K562 (cell line): ENCODE measurements around the gene TMC2. TPM values are rescaled to one million over a fixed set of nuclear protein-coding genes. Genes with fewer than 3 reads are reported as not detected.

ENCODE experiments used
- ATAC-seq: fragments of 200-7000 bp; cut with Tn5 transposase; 3 replicates; pipeline ENCODE4 v1.9.1; 2020; ENCODE audit warnings: moderate library complexity
- BruUV-seq: library from RNA; stranded (reverse); fragments of 400-500 nt; replicated peaks from 2 replicates; lab custom pipeline; 2021; lab: Mats Ljungman, UMichigan
- CTCF ChIA-PET: fragments of 300-600 bp; formaldehyde crosslinking; extraction: SDS; loops from one replicate; lab custom pipeline; 2021; ENCODE audit warnings: low intra/inter-chr PET ratio; lab: Yijun Ruan, JAX
- POLR2A ChIA-PET: fragments of 300-600, 350-650 bp; sonication (Branson Sonifier 250); formaldehyde crosslinking; extraction: SDS; loops from one replicate; lab custom pipeline; 2021; ENCODE audit warnings: antibody characterized with exemption, inconsistent platforms; lab: Yijun Ruan, JAX
- DNase-seq, 4 experiments: peaks; one replicate each; pipeline versions ENCODE4 v3.0.0 to v3.0.0-alpha.2; 2011 to 2018; ENCODE audit warnings: low spot score in 3 of 4, mixed read lengths in 3 of 4; ENCODE audit errors: extremely low read depth in 1 of 4
- FAIRE-seq: peaks from 2 replicates; lab custom pipeline; 2011; peaks lifted over from hg19 to GRCh38; lab: Jason Lieb, UNC
- H2AFZ ChIP-seq: 2 replicates; pipeline ENCODE4 v1.6.0; 2011; ENCODE audit warnings: low read depth, low read length, control low read depth, inconsistent platforms
- H3K27ac ChIP-seq: fragments of 200-600 bp; 3 replicates; pipeline ENCODE4 v1.8.0; 2011; ENCODE audit warnings: low read depth, mild to moderate bottlenecking, control low read depth, inconsistent platforms, low read length, moderate library complexity, mixed read lengths; ENCODE audit errors: extremely low read depth
- H3K27me3 ChIP-seq, 2 experiments: fragments of 300-600 bp in 1 of 2; 2 replicates in 1 of 2; 3 replicates in 1 of 2; pipeline versions ENCODE4 v1.6.0 to v1.8.0; 2011; ENCODE audit warnings: inconsistent platforms in 2 of 2, low read length in 2 of 2, mild to moderate bottlenecking in 1 of 2, mixed read lengths in 1 of 2, moderate library complexity in 1 of 2; ENCODE audit not compliant: control insufficient read depth in 2 of 2, insufficient read depth in 2 of 2
- H3K36me3 ChIP-seq: fragments of 300-600 bp; 3 replicates; pipeline ENCODE4 v1.8.0; 2011; ENCODE audit warnings: mild to moderate bottlenecking, low read length, inconsistent platforms; ENCODE audit not compliant: control insufficient read depth, insufficient read depth
- H3K4me1 ChIP-seq, 2 experiments: fragments of 200-600 bp in 1 of 2; replicated peaks in 1 of 2; 2 replicates in 1 of 2; 3 replicates in 1 of 2; pipeline versions ENCODE4 v1.5.1 to v1.8.0; 2011; ENCODE audit warnings: inconsistent platforms in 2 of 2, low read length in 2 of 2, mild to moderate bottlenecking in 1 of 2, mixed read lengths in 1 of 2, moderate library complexity in 1 of 2; ENCODE audit not compliant: control insufficient read depth in 2 of 2, insufficient read depth in 2 of 2
- H3K4me2 ChIP-seq: 2 replicates; pipeline ENCODE4 v1.6.1; 2011; ENCODE audit warnings: low read length, control low read depth, inconsistent platforms, mixed read lengths; ENCODE audit not compliant: insufficient read depth
- H3K4me3 ChIP-seq: fragments of 200-600 bp; sonication (generic), shearing (Covaris generic); 2 replicates; pipeline ENCODE4 v1.5.1; 2016; ENCODE audit warnings: control low read depth, inconsistent platforms
- H3K79me2 ChIP-seq: fragments of 200-600 bp; 3 replicates; pipeline ENCODE4 v1.8.0; 2011; ENCODE audit warnings: low read length, inconsistent platforms; ENCODE audit not compliant: control insufficient read depth, insufficient read depth
- H3K9ac ChIP-seq, 2 experiments: 2 replicates each; pipeline versions ENCODE4 v1.6.0 to v1.6.1; 2011; ENCODE audit warnings: low read depth in 2 of 2, low read length in 2 of 2, control low read depth in 1 of 2, inconsistent platforms in 1 of 2, mild to moderate bottlenecking in 1 of 2, mixed read lengths in 1 of 2; ENCODE audit not compliant: insufficient read depth in 1 of 2
- H3K9me1 ChIP-seq: one replicate; pipeline ENCODE4 v1.6.0; 2011; ENCODE audit warnings: inconsistent platforms, mild to moderate bottlenecking, low read length, moderate library complexity; ENCODE audit not compliant: control insufficient read depth, insufficient read depth
- H3K9me3 ChIP-seq: replicated peaks from 2 replicates; pipeline ENCODE4 v1.5.1; 2011; ENCODE audit warnings: low read depth, low read length, inconsistent platforms; ENCODE audit not compliant: control insufficient read depth, insufficient read depth
- H4K20me1 ChIP-seq: replicated peaks from 2 replicates; pipeline ENCODE4 v1.6.1; 2011; ENCODE audit warnings: low read length, inconsistent platforms, mixed read lengths; ENCODE audit not compliant: control insufficient read depth, insufficient read depth
- ARID2 ChIP-seq: fragments of 450-650 bp; IDR thresholded peaks from 2 replicates; pipeline ENCODE4 v1.6.1; 2017; ENCODE audit warnings: antibody characterized with exemption, mild to moderate bottlenecking
- CREB3 ChIP-seq: fragments of 450-650 bp; conservative IDR thresholded peaks from 2 replicates; pipeline ENCODE4 v1.6.1; 2016; ENCODE audit warnings: missing genetic modification characterization, low read depth, mild to moderate bottlenecking, missing compliant biosample characterization, moderate library complexity
- DMBX1 ChIP-seq: fragments of 250-450 bp; sonication (Bioruptor Pico); IDR thresholded peaks from 2 replicates; pipeline ENCODE4 v1.8.0; 2022; ENCODE audit warnings: inconsistent platforms, mild to moderate bottlenecking, moderate library complexity, borderline replicate concordance
- ELK1 ChIP-seq: sonication (generic); formaldehyde crosslinking; IDR thresholded peaks from 2 replicates; pipeline ENCODE4 v1.8.1; 2022; ENCODE audit warnings: missing genetic modification reagents
- GTF2F1 ChIP-seq: IDR thresholded peaks from 2 replicates; pipeline ENCODE4 v1.6.1; 2011; ENCODE audit warnings: low read depth, low read length, improper control_type of control experiment
- MAX ChIP-seq: sonication (generic); formaldehyde crosslinking; IDR thresholded peaks from 2 replicates; pipeline ENCODE4 v1.9.0; 2022; ENCODE audit warnings: mild to moderate bottlenecking, missing genetic modification reagents
- MLLT1 ChIP-seq, 2 experiments: fragments of 450-650 bp; IDR thresholded peaks; 2 replicates each; pipeline ENCODE4 v1.6.1; 2016
- MNT ChIP-seq, 2 experiments: fragments of 450-650 bp; conservative IDR thresholded peaks; 2 replicates each; pipeline ENCODE4 v1.6.1; 2017; ENCODE audit warnings: mild to moderate bottlenecking in 2 of 2, moderate library complexity in 2 of 2
- NR4A1 ChIP-seq, 2 experiments: fragments of 250-450 bp in 1 of 2; fragments of 450-650 bp in 1 of 2; sonication (Bioruptor Pico) in 1 of 2; IDR thresholded peaks; 2 replicates each; pipeline versions ENCODE4 v1.4.0 to v1.6.1; 2016 to 2020; ENCODE audit warnings: mild to moderate bottlenecking in 2 of 2, missing compliant biosample characterization in 1 of 2, missing genetic modification characterization in 1 of 2, moderate library complexity in 1 of 2
- TEAD2 ChIP-seq: fragments of 450-650 bp; IDR thresholded peaks from 2 replicates; pipeline ENCODE4 v1.6.1; 2016; ENCODE audit warnings: missing genetic modification characterization, control low read depth, missing compliant biosample characterization
- ZKSCAN8 ChIP-seq: fragments of 200-800 bp; sonication (Bioruptor generic); IDR thresholded peaks from 2 replicates; pipeline ENCODE4 v1.6.1; 2016; ENCODE audit warnings: missing genetic modification characterization, missing compliant biosample characterization
- WGBS: fragments of 100-300 bp; shearing (Covaris generic); methylation state at CpG from one replicate; pipeline ENCODE4 v1.1.6; 2016; ENCODE audit warnings: low coverage, mixed read lengths; ENCODE audit not compliant: insufficient coverage; ENCODE audit errors: missing lambda C conversion rate; 5-methylcytosine and 5-hydroxymethylcytosine counted together
- in situ Hi-C: fragments of 300-500 bp; cut with MboI; formaldehyde crosslinking; loops from 4 replicates; pipeline ENCODE4 v1.15.0; 2018; ENCODE audit warnings: inconsistent platforms, mixed read lengths
- intact Hi-C: fragments of 100-400 bp; cut with micrococcal nuclease; formaldehyde crosslinking; loops from 2 replicates; pipeline ENCODE4 v1.14.2; 2022
- polyA plus RNA-seq, 8 experiments: library from polyadenylated mRNA; depleted of rRNA in 4 of 8; stranded (reverse) in 5 of 8; unstranded in 3 of 8; fragments of >200 nt; fragmentation: Nextera tagmentation in 2 of 8; fragmentation: Illumina TruSeq in 1 of 8; extraction: Ambion mirVana in 2 of 8; extraction: Trizol in 1 of 8; gene quantifications; 2 replicates each; pipeline versions ENCODE4 v1.2.1 to v1.2.3, GENCODE V29; 2011 to 2014; ENCODE audit warnings: inconsistent platforms in 1 of 8, missing spikeins in 1 of 8
- total RNA-seq, 7 experiments: library from RNA; depleted of rRNA in 6 of 7; stranded (reverse); fragments of >200 nt in 6 of 7; fragmentation: Illumina TruSeq in 2 of 7; extraction: Trizol in 2 of 7; gene quantifications; 2 replicates each; pipeline versions ENCODE4 v1.2.1 to v1.2.3, GENCODE V29; 2011 to 2021; ENCODE audit warnings: low replicate concordance in 1 of 7

The TMC2 gene
- total and polyA plus RNA-seq, 9 of the 15 experiments (the other 6 are each of a cell fraction or from before 2014, with no cell fraction given), result not detected

- Histone ChIP-seq H3K36me3 (no peaks in the 10 kb centered on the region), H3K27me3 (no peaks in the 10 kb centered on the region), H3K4me2 (no peak overlapping the region), H3K4me1 (peaks cover 8 to 16% of the 10 kb centered on the region in 2 experiments; a peak in 4 of 5 replicates), H3K9ac (no peak overlapping the region), H4K20me1 (no peaks in the 10 kb centered on the region), H3K4me3 (no peak overlapping the region), H3K27ac (no peak overlapping the region), H3K9me3 (no peaks in the 10 kb centered on the region), H3K79me2 (peaks cover 10% of the 10 kb centered on the region; the same call in 1 of the 3 replicates), H3K9me1 (no peaks in the 10 kb centered on the region), H2AFZ (no peak overlapping the region)
- ATAC-seq, result no peak
- BruUV-seq, result no TSS peak
- no peak for DNase-seq
- 48% methylated on average over 6 of the region's 6 CpGs for WGBS
- FAIRE-seq, result no peak
- in situ Hi-C loops, result no loop called here
- CTCF ChIA-PET, result no interaction called here
- POLR2A ChIA-PET, result interaction anchor here (1.7 kb wide), 2 partner anchors 57 to 61 kb away, joined by 4 read pairs; partner anchors contain the start of gene SNRPB
- intact Hi-C loops, result loop anchor here (5.0 kb wide), 1 partner anchor 125 kb away; the partner anchor contains the start of gene NOP56
- TF ChIP-seq MLLT1 (IDR thresholded peaks at IDR 0.05), result no peak
- TF ChIP-seq GTF2F1, result no peak
- TF ChIP-seq MAX (CRISPR knock-in tag), result no peak
- TF ChIP-seq ARID2, result no peak
- TF ChIP-seq ZKSCAN8 (CRISPR knock-in tag), result no peak
- TF ChIP-seq CREB3 (tag), result no peak
- TF ChIP-seq TEAD2 (tag), result no peak
- no peak for TF ChIP-seq MNT (conservative IDR thresholded peaks at IDR 0.05)
- TF ChIP-seq NR4A1 (CRISPR knock-in tag; IDR thresholded peaks at IDR 0.05), result no peak
- no peak for TF ChIP-seq NR4A1 (tag; IDR thresholded peaks at IDR 0.05)
- TF ChIP-seq DMBX1, result no peak
- TF ChIP-seq ELK1 (CRISPR knock-in tag), result no peak
Observed at GRCh38 chr20:2527762-2528161, 8.6 kb upstream of the TMC2 start.
